Left lung (tissue), 10 donors: ENCODE results near the gene AXL. TPM values are rescaled to one million over a fixed set of nuclear protein-coding genes. Genes with fewer than 3 reads are reported as not detected.

Experiments
- ATAC-seq: fragments of 200-7000 bp; cut with Tn5 transposase; one replicate; pipeline ENCODE4 v1.9.1; 2020; ENCODE audit warnings: moderate library complexity
- DNase-seq, 4 donors: peaks; one replicate each; pipeline ENCODE4 v3.0.0-alpha.2; 2013 to 2020
- H3K27ac ChIP-seq, 2 donors: fragments of 200-600 bp; sonication (generic) in 1 of 2; one replicate each; pipeline versions ENCODE4 v1.5.0 to v1.8.0; 2020 to 2021
- H3K27me3 ChIP-seq, 2 donors: fragments of 200-600 bp; sonication (generic) in 1 of 2; one replicate each; pipeline versions ENCODE4 v1.5.0 to v1.8.0; 2020 to 2021
- H3K36me3 ChIP-seq, 2 donors: fragments of 200-600 bp; sonication (generic) in 1 of 2; one replicate each; pipeline versions ENCODE4 v1.5.0 to v1.8.0; 2020 to 2021
- H3K4me1 ChIP-seq, 2 donors: fragments of 200-600 bp; one replicate each; pipeline ENCODE4 v1.8.0; 2021
- H3K4me3 ChIP-seq, 2 donors: fragments of 200-600 bp; sonication (generic) in 1 of 2; one replicate each; pipeline versions ENCODE4 v1.5.0 to v1.8.0; 2020 to 2021; ENCODE audit warnings: mild to moderate bottlenecking in 1 of 2
- H3K9me3 ChIP-seq, 2 donors: fragments of 200-600 bp; sonication (generic) in 1 of 2; one replicate each; pipeline versions ENCODE4 v1.5.0 to v1.8.0; 2020 to 2021
- CTCF ChIP-seq, 2 donors: fragments of 200-600 bp; sonication (generic) in 1 of 2; IDR thresholded peaks; one replicate each; pipeline versions ENCODE4 v1.5.0 to v1.8.0; 2021; ENCODE audit warnings: antibody characterized with exemption in 2 of 2
- intact Hi-C, 2 donors: fragments of 100-400 bp; cut with DNase I; formaldehyde crosslinking; loops; one replicate each; pipeline versions ENCODE4 v1.11.2 to v1.14.2; 2022
- polyA plus RNA-seq, 6 donors: library from polyadenylated mRNA; unstranded; fragments of 120-200 nt; gene quantifications; one replicate each; pipeline ENCODE4 v1.2.1, GENCODE V29; 2013; ENCODE audit not compliant: insufficient read length in 6 of 6
- total RNA-seq, 2 donors: library from RNA; stranded (reverse); fragmentation: NEBNext Ultra II Directional; extraction: Animal tissue kit (Norgen Biotek cat#: 25700); gene quantifications; one replicate each; pipeline ENCODE4 v1.2.1, GENCODE V29; 2021
- donor health status: DM: no; HTN: yes; CAD: no.
- donor health status: DM: no; HTN: no; CAD: no.

Gene AXL
- total and polyA plus RNA-seq, 8 donors: 30.4 to 48.2 (median 33.9) TPM

GRCh38 chr19:41238244-41238643 is 19.2 kb downstream of the AXL start:
- Histone ChIP-seq H3K36me3 (peaks cover 0 to 13% of the 10 kb centered on the region in 2 donors), H3K4me1 (peaks cover 0 to 5% of the 10 kb centered on the region in 2 donors), H3K27me3 (no peaks in the 10 kb centered on the region), H3K27ac (no peak overlapping the region), H3K4me3 (no peak overlapping the region), H3K9me3 (no peaks in the 10 kb centered on the region)
- DNase-seq (peak in 1 of 4 donors; percentile 67), ATAC-seq (no peak)
- intact Hi-C loops: no loop called here
- TF ChIP-seq CTCF (IDR thresholded peaks at IDR 0.05): no peak

GRCh38 chr19:41239363-41239762 is 20.3 kb downstream of the AXL start:
- Histone ChIP-seq H3K4me1 (no peaks in the 10 kb centered on the region), H3K4me3 (no peak overlapping the region), H3K27ac (no peak overlapping the region), H3K9me3 (no peaks in the 10 kb centered on the region), H3K27me3 (no peaks in the 10 kb centered on the region), H3K36me3 (peaks cover 0 to 13% of the 10 kb centered on the region in 2 donors)
- ATAC-seq (no peak), DNase-seq (peak in 1 of 4 donors; percentile 30)
- intact Hi-C loops: no loop called here
- no peak for TF ChIP-seq CTCF (IDR thresholded peaks at IDR 0.05)

GRCh38 chr19:41239961-41240574 is 21.0 kb downstream of the AXL start:
- H3K9me3 ChIP-seq: no peaks in the 10 kb centered on the region
- H3K4me3 ChIP-seq: no peak overlapping the region
- no peaks in the 10 kb centered on the region for H3K4me1 ChIP-seq
- TF ChIP-seq CTCF (IDR thresholded peaks at IDR 0.05): no peak
- no peak for ATAC-seq
- H3K27me3 ChIP-seq: no peaks in the 10 kb centered on the region
- DNase-seq: no peak
- H3K27ac ChIP-seq: no peak overlapping the region
- H3K36me3 ChIP-seq: peaks cover 0 to 13% of the 10 kb centered on the region in 2 donors
- intact Hi-C loops: no loop called here

GRCh38 chr19:41241859-41242258 is 22.8 kb downstream of the AXL start:
- H3K27me3 ChIP-seq: no peaks in the 10 kb centered on the region
- no peak overlapping the region for H3K27ac ChIP-seq
- H3K4me3 ChIP-seq: no peak overlapping the region
- DNase-seq (no peak), ATAC-seq (no peak)
- peaks cover 0 to 13% of the 10 kb centered on the region in 2 donors for H3K36me3 ChIP-seq
- no peaks in the 10 kb centered on the region for H3K9me3 ChIP-seq
- H3K4me1 ChIP-seq: no peaks in the 10 kb centered on the region
- no peak for TF ChIP-seq CTCF (IDR thresholded peaks at IDR 0.05)
- intact Hi-C loops: no loop called here

GRCh38 chr19:41244117-41244516 is 25.1 kb downstream of the AXL start:
- no peak for DNase-seq
- H3K27ac ChIP-seq: no peak overlapping the region
- no peaks in the 10 kb centered on the region for H3K27me3 ChIP-seq
- H3K4me3 ChIP-seq: no peak overlapping the region
- no peaks in the 10 kb centered on the region for H3K4me1 ChIP-seq
- intact Hi-C loops: no loop called here
- no peaks in the 10 kb centered on the region for H3K9me3 ChIP-seq
- no peak for ATAC-seq
- no peak for TF ChIP-seq CTCF (IDR thresholded peaks at IDR 0.05)
- peaks cover 0 to 8% of the 10 kb centered on the region in 2 donors for H3K36me3 ChIP-seq
